ENCODE measurements around the gene MAP1B. TPM values are rescaled to one million over a fixed set of nuclear protein-coding genes. Genes with fewer than 3 reads are reported as not detected.
"Not testable (repeated sequence)": the region's sequence is repeated elsewhere in the genome, so short reads cannot be mapped to it uniquely, and the experiment has no call there.

MAP1B gene
- total and polyA plus RNA-seq, 12 donors = 13.1 to 154 (median 90.0) TPM

DNA sequence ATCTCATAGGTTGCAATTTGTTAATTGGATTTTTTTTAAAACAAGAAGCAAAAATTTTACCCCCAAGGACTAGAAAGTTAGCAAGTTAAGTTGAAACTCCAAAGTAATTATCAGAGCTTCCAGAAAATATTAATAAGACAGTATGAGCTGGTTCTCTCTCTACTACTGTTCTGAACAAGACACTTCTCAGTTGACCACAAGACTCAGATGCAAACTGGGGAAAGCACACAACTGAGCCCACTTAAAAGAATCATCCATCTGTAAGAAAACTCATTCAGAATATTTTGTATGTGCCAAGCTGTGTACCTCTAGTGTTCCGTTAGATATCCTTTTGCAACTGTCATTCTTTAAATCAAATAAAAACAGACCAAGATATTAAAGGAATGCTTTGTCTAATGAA, 60.0 kb downstream of the MAP1B start:
- ATAC-seq (no peak), DNase-seq (no peak)
- intact Hi-C loops (cut with DNase I) = no loop called here
- 89 to 93% methylated on average over 1 of the region's 1 CpG for WGBS, 2 donors
- Histone ChIP-seq H3K27me3 (peaks cover 0 to 6% (median 0%) of the 10 kb centered on the region in 7 donors), H3K4me3 (no peak overlapping the region), H3K4me1 (peaks cover 6 to 49% (median 31%) of the 10 kb centered on the region in 9 donors), H3K9me3 (no peaks in the 10 kb centered on the region), H3K36me3 (peaks cover 0 to 6% (median 0%) of the 10 kb centered on the region in 9 donors), H3K27ac (peak overlapping the region in 5 of 10 donors; percentile 7 to 72 (median 57))
- TF ChIP-seq, protein P1, sequence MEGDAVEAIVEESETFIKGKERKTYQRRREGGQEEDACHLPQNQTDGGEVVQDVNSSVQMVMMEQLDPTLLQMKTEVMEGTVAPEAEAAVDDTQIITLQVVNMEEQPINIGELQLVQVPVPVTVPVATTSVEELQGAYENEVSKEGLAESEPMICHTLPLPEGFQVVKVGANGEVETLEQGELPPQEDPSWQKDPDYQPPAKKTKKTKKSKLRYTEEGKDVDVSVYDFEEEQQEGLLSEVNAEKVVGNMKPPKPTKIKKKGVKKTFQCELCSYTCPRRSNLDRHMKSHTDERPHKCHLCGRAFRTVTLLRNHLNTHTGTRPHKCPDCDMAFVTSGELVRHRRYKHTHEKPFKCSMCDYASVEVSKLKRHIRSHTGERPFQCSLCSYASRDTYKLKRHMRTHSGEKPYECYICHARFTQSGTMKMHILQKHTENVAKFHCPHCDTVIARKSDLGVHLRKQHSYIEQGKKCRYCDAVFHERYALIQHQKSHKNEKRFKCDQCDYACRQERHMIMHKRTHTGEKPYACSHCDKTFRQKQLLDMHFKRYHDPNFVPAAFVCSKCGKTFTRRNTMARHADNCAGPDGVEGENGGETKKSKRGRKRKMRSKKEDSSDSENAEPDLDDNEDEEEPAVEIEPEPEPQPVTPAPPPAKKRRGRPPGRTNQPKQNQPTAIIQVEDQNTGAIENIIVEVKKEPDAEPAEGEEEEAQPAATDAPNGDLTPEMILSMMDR (IDR thresholded peaks at IDR 0.05) = no peak

DNA sequence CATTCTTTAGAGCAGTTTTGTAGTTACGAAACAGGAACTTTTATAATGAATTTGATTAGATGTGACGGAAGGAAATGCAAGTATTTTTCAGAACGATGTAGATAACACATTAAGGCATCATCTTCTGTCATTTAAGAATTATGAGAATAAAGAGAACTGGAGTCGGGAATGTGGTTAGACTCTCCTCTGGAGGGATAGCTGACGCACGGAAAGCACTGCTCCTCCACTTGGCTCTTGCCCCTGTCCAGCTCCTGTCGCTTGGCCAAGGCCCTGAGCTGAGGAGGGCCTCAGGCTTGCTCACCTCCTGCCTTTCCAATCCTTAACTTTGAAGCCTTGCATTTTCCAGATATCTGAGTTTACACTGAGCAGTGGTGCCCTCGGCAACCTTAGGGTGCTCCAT, 60.5 kb downstream of the MAP1B start:
- ATAC-seq = peak; percentile 48 to 88 (median 58)
- Histone ChIP-seq H3K36me3 (peaks cover 0 to 6% (median 0%) of the 10 kb centered on the region in 9 donors), H3K27ac (peak overlapping the region in 1 of 10 donors; percentile 51), H3K9me3 (no peaks in the 10 kb centered on the region), H3K27me3 (peaks cover 0 to 6% (median 0%) of the 10 kb centered on the region in 7 donors), H3K4me1 (peaks cover 6 to 49% (median 31%) of the 10 kb centered on the region in 9 donors), H3K4me3 (no peak overlapping the region)
- DNase-seq = peak in 1 of 2 donors; percentile 55
- 64 to 67% methylated on average over 8 of the region's 8 CpGs for WGBS, 2 donors
- intact Hi-C loops (cut with DNase I) = no loop called here
- TF ChIP-seq, protein P1 (IDR thresholded peaks at IDR 0.05) = no peak

GRCh38 chr5:72170101-72170500, 62.8 kb downstream of the MAP1B start:
- no peak overlapping the region for H3K27ac ChIP-seq
- peaks cover 0 to 6% (median 0%) of the 10 kb centered on the region in 7 donors for H3K27me3 ChIP-seq
- TF ChIP-seq, protein P1 (IDR thresholded peaks at IDR 0.05) = no peak
- intact Hi-C loops (cut with DNase I) = no loop called here
- DNase-seq (no peak), ATAC-seq (no peak)
- no peaks in the 10 kb centered on the region for H3K9me3 ChIP-seq
- H3K4me3 ChIP-seq = no peak overlapping the region
- peaks cover 4 to 37% (median 24%) of the 10 kb centered on the region in 9 donors for H3K4me1 ChIP-seq
- 77 to 91% methylated on average over 2 of the region's 2 CpGs for WGBS, 2 donors
- H3K36me3 ChIP-seq = peaks cover 0 to 6% (median 0%) of the 10 kb centered on the region in 9 donors

- H3K4me3 ChIP-seq; intact Hi-C loops (cut with DNase I); H3K9me3 ChIP-seq; H3K27me3 ChIP-seq; H3K36me3 ChIP-seq; DNase-seq: not testable (repeated sequence)
- Histone ChIP-seq H3K4me1 (peaks cover 4 to 27% (median 22%) of the 10 kb centered on the region in 9 donors), H3K27ac (peak overlapping the region in 1 of 10 donors; percentile 1)
- ATAC-seq = peak in 1 of 8 donors; percentile 25
- 95 to 99% methylated on average over 3 of the region's 3 CpGs for WGBS, 2 donors
These were observed 63.9 kb downstream of the MAP1B start for GRCh38 chr5:72171181-72171580.

GRCh38 chr5:72171667-72172066, 64.4 kb downstream of the MAP1B start:
- intact Hi-C loops (cut with DNase I) = no loop called here
- Histone ChIP-seq H3K4me1 (peaks cover 4 to 22% (median 17%) of the 10 kb centered on the region in 9 donors), H3K9me3 (no peaks in the 10 kb centered on the region), H3K36me3 (peaks cover 0 to 9% (median 0%) of the 10 kb centered on the region in 9 donors), H3K27me3 (peaks cover 0 to 6% (median 0%) of the 10 kb centered on the region in 7 donors), H3K4me3 (no peak overlapping the region), H3K27ac (peak overlapping the region in 2 of 10 donors; percentile 1 to 2)
- TF ChIP-seq, protein P1 (IDR thresholded peaks at IDR 0.05) = no peak
- ATAC-seq (peak in 6 of 8 donors; percentile 72 to 93 (median 89)), DNase-seq (peak in 1 of 2 donors; percentile 27)
- WGBS, 2 donors = 49 to 59% methylated on average over 6 of the region's 6 CpGs
